Neural cell (in vitro differentiated cells): ENCODE results near the gene ANKRD44. TPM values are rescaled to one million over a fixed set of nuclear protein-coding genes. Genes with fewer than 3 reads are reported as not detected.

Experiments used
- H2AFZ ChIP-seq: fragments of 200-600, 300-800 bp; sonication (generic), shearing (Covaris generic); 2 replicates; pipeline ENCODE4 v1.6.0; 2014; ENCODE audit warnings: low read depth, mild to moderate bottlenecking, antibody characterized with exemption, low read length, moderate library complexity
- H3F3A ChIP-seq: fragments of 200-600 bp; shearing (Covaris generic); 2 replicates; pipeline ENCODE4 v1.6.1; 2016; ENCODE audit warnings: mild to moderate bottlenecking, moderate library complexity, mixed read lengths, antibody characterized with exemption, low read length; ENCODE audit not compliant: insufficient read depth, poor library complexity, severe bottlenecking
- H3K27ac ChIP-seq: fragments of 200-600, 300-800 bp; sonication (generic), shearing (Covaris generic); 2 replicates; pipeline ENCODE4 v1.5.1; 2014; ENCODE audit warnings: mild to moderate bottlenecking, low read length, moderate library complexity
- H3K27me3 ChIP-seq: fragments of 300-800, 200-600 bp; sonication (generic), shearing (Covaris generic); 2 replicates; pipeline ENCODE4 v1.6.0; 2014; ENCODE audit warnings: mild to moderate bottlenecking, low read depth, low read length, moderate library complexity; ENCODE audit not compliant: insufficient read depth
- H3K36me3 ChIP-seq: fragments of 300-800, 200-600 bp; sonication (generic), shearing (Covaris generic); 2 replicates; pipeline ENCODE4 v1.5.1; 2014; ENCODE audit warnings: mild to moderate bottlenecking, antibody characterized with exemption, low read length, moderate library complexity; ENCODE audit not compliant: insufficient read depth
- H3K4me2 ChIP-seq: fragments of 300-800, 200-600 bp; sonication (generic), shearing (Covaris generic); 2 replicates; pipeline ENCODE4 v1.6.0; 2014; ENCODE audit warnings: mild to moderate bottlenecking, low read length
- H3K4me3 ChIP-seq: fragments of 300-800, 200-600 bp; sonication (generic), shearing (Covaris generic); 2 replicates; pipeline ENCODE4 v1.5.1; 2014; ENCODE audit warnings: mild to moderate bottlenecking, low read length, moderate library complexity
- H3K79me2 ChIP-seq: fragments of 200-600 bp; shearing (Covaris generic); replicated peaks from 2 replicates; pipeline ENCODE4 v1.6.0; 2014; ENCODE audit warnings: mild to moderate bottlenecking, low read length, moderate library complexity; ENCODE audit not compliant: insufficient read depth
- H3K9ac ChIP-seq: fragments of 300-800, 200-600 bp; sonication (generic), shearing (Covaris generic); 2 replicates; pipeline ENCODE4 v1.6.1; 2016; ENCODE audit warnings: mild to moderate bottlenecking, low read length, mixed read lengths
- H3K9me2 ChIP-seq: fragments of 200-600 bp; shearing (Covaris generic); 2 replicates; pipeline ENCODE4 v1.6.1; 2016; ENCODE audit warnings: mild to moderate bottlenecking, low read length, mixed read lengths; ENCODE audit not compliant: insufficient read depth
- H3K9me3 ChIP-seq: fragments of 200-600, 300-800 bp; sonication (generic), shearing (Covaris generic); 2 replicates; pipeline ENCODE4 v1.6.1; 2016; ENCODE audit warnings: mild to moderate bottlenecking, mixed run types, low read length, moderate library complexity, mixed read lengths
- H4K20me1 ChIP-seq: fragments of 200-600 bp; shearing (Covaris generic); 2 replicates; pipeline ENCODE4 v1.6.1; 2016; ENCODE audit warnings: mild to moderate bottlenecking, mixed run types; ENCODE audit not compliant: insufficient read depth
- CTCF ChIP-seq: fragments of 450-650 bp; IDR thresholded peaks from 2 replicates; pipeline ENCODE4 v1.5.1; 2014; ENCODE audit warnings: antibody characterized with exemption, mild to moderate bottlenecking, moderate library complexity; ENCODE audit not compliant: poor library complexity, severe bottlenecking
- EP300 ChIP-seq: fragments of 450-650 bp; conservative IDR thresholded peaks from 2 replicates; pipeline ENCODE4 v1.6.1; 2014; ENCODE audit warnings: antibody characterized with exemption, mild to moderate bottlenecking, moderate library complexity; ENCODE audit not compliant: poor library complexity, severe bottlenecking
- EZH2 ChIP-seq: fragments of 200-600, 300-800 bp; shearing (Covaris generic), sonication (generic); IDR thresholded peaks from 2 replicates; pipeline ENCODE4 v1.6.1; 2014; ENCODE audit warnings: antibody characterized with exemption, low read length, borderline replicate concordance, mild to moderate bottlenecking; ENCODE audit not compliant: insufficient read depth, poor library complexity, severe bottlenecking
- MXI1 ChIP-seq: fragments of 450-650 bp; conservative IDR thresholded peaks from 2 replicates; pipeline ENCODE4 v1.6.1; 2014; ENCODE audit warnings: antibody characterized with exemption, mild to moderate bottlenecking; ENCODE audit not compliant: poor library complexity, severe bottlenecking
- POLR2AphosphoS5 ChIP-seq: IDR thresholded peaks from 2 replicates; pipeline ENCODE4 v1.6.1; 2012
- RAD21 ChIP-seq: fragments of 450-650 bp; conservative IDR thresholded peaks from 2 replicates; pipeline ENCODE4 v1.6.1; 2014; ENCODE audit warnings: antibody characterized with exemption, mild to moderate bottlenecking, moderate library complexity
- REST ChIP-seq: IDR thresholded peaks from 2 replicates; pipeline ENCODE4 v1.6.1; 2012; ENCODE audit warnings: borderline replicate concordance
- SMC3 ChIP-seq: fragments of 450-650 bp; conservative IDR thresholded peaks from 2 replicates; pipeline ENCODE4 v1.6.1; 2014; ENCODE audit warnings: antibody characterized with exemption, mild to moderate bottlenecking, moderate library complexity; ENCODE audit not compliant: poor library complexity
- TAF1 ChIP-seq: IDR thresholded peaks from 2 replicates; pipeline ENCODE4 v1.6.1; 2012; ENCODE audit warnings: low read depth
- polyA plus RNA-seq: library from polyadenylated mRNA; depleted of rRNA; stranded (reverse); fragments of >200 nt; gene quantifications from 2 replicates; pipeline ENCODE4 v1.2.3, GENCODE V29; 2014

The ANKRD44 gene
- polyA plus RNA-seq, 1 donor from 2014 or later, result 94.3 TPM

- H2AFZ ChIP-seq, result no peak overlapping the region
- H3K9ac ChIP-seq, result no peak overlapping the region
- no peak overlapping the region for H3K4me3 ChIP-seq
- H3F3A ChIP-seq, result no peaks in the 10 kb centered on the region
- no peaks in the 10 kb centered on the region for H3K9me2 ChIP-seq
- H3K36me3 ChIP-seq, result no peaks in the 10 kb centered on the region
- no peak overlapping the region for H3K4me2 ChIP-seq
- no peaks in the 10 kb centered on the region for H3K79me2 ChIP-seq
- no peaks in the 10 kb centered on the region for H4K20me1 ChIP-seq
- no peak overlapping the region for H3K27ac ChIP-seq
- no peaks in the 10 kb centered on the region for H3K9me3 ChIP-seq
- no peaks in the 10 kb centered on the region for H3K27me3 ChIP-seq
- TF ChIP-seq EZH2 (no peak), MXI1 (no peak)
These were observed 207.2 kb downstream of the ANKRD44 start for GRCh38 chr2:197103363-197103762.

- Histone ChIP-seq H3K9me3 (no peaks in the 10 kb centered on the region), H2AFZ (no peak overlapping the region), H3K4me2 (peak overlapping the region; percentile 18), H3K4me3 (no peak overlapping the region), H3F3A (no peaks in the 10 kb centered on the region), H3K27ac (peak overlapping the region; percentile 36), H4K20me1 (no peaks in the 10 kb centered on the region), H3K9ac (no peak overlapping the region), H3K27me3 (no peaks in the 10 kb centered on the region), H3K36me3 (no peaks in the 10 kb centered on the region), H3K79me2 (no peaks in the 10 kb centered on the region), H3K9me2 (no peaks in the 10 kb centered on the region)
- TF ChIP-seq CTCF, result no peak
- no peak for TF ChIP-seq MXI1
- no peak for TF ChIP-seq EP300
- TF ChIP-seq REST, result no peak
- no peak for TF ChIP-seq EZH2
- TF ChIP-seq POLR2AphosphoS5, result no peak
- TF ChIP-seq SMC3, result no peak
- no peak for TF ChIP-seq RAD21
- TF ChIP-seq TAF1, result no peak
These were observed 208.3 kb downstream of the ANKRD44 start for GRCh38 chr2:197102231-197102630.

GRCh38 chr2:197101519-197101918 is 209.1 kb downstream of the ANKRD44 start:
- H3F3A ChIP-seq, result no peaks in the 10 kb centered on the region
- no peaks in the 10 kb centered on the region for H3K27me3 ChIP-seq
- H3K79me2 ChIP-seq, result no peaks in the 10 kb centered on the region
- H3K9me2 ChIP-seq, result no peaks in the 10 kb centered on the region
- no peak overlapping the region for H2AFZ ChIP-seq
- H3K4me3 ChIP-seq, result no peak overlapping the region
- H3K9me3 ChIP-seq, result no peaks in the 10 kb centered on the region
- H4K20me1 ChIP-seq, result no peaks in the 10 kb centered on the region
- H3K27ac ChIP-seq, result peak overlapping the region; percentile 36
- H3K9ac ChIP-seq, result no peak overlapping the region
- peak overlapping the region; percentile 18 for H3K4me2 ChIP-seq
- no peaks in the 10 kb centered on the region for H3K36me3 ChIP-seq
- TF ChIP-seq CTCF (no peak), EP300 (no peak), RAD21 (no peak)
